Esophagus muscularis mucosa (tissue), 4 donors: ENCODE results near the gene PRKCG. TPM values are rescaled to one million over a fixed set of nuclear protein-coding genes. Genes with fewer than 3 reads are reported as not detected.

Source experiments
- DNase-seq: peaks from one replicate; pipeline ENCODE4 v3.0.0-alpha.2; 2017; ENCODE audit errors: extremely low spot score
- H3K27ac ChIP-seq, 4 donors: fragments of 200-600 bp; sonication (generic); replicated peaks in 1 of 4; 1 replicate in 3 of 4; 2 replicates in 1 of 4; pipeline ENCODE4 v1.5.1; 2016 to 2019; ENCODE audit warnings: mild to moderate bottlenecking in 1 of 4
- H3K27me3 ChIP-seq, 4 donors: fragments of 200-600 bp; sonication (generic); one replicate each; pipeline versions ENCODE4 v1.5.1 to v1.6.0; 2016 to 2019
- H3K36me3 ChIP-seq, 4 donors: fragments of 200-600 bp; sonication (generic); one replicate each; pipeline ENCODE4 v1.5.1; 2016 to 2019
- H3K4me1 ChIP-seq, 4 donors: fragments of 200-600 bp; sonication (generic); one replicate each; pipeline ENCODE4 v1.5.1; 2016 to 2019
- H3K4me3 ChIP-seq, 4 donors: fragments of 200-600 bp; sonication (generic); 1 replicate in 2 of 4; 2 replicates in 2 of 4; pipeline ENCODE4 v1.5.1; 2016 to 2019; ENCODE audit warnings: mild to moderate bottlenecking in 4 of 4, moderate library complexity in 1 of 4
- H3K9me3 ChIP-seq, 4 donors: fragments of 200-600 bp; sonication (generic); 1 replicate in 3 of 4; 2 replicates in 1 of 4; pipeline ENCODE4 v1.5.1; 2016 to 2019
- CTCF ChIP-seq, 3 experiments: fragments of 200-600 bp in 2 of 3; fragments of 450-650 bp in 1 of 3; sonication (generic) in 2 of 3; IDR thresholded peaks; one replicate each; pipeline ENCODE4 v1.5.1; 2017 to 2019; ENCODE audit warnings: antibody characterized with exemption in 3 of 3, mild to moderate bottlenecking in 2 of 3, moderate library complexity in 1 of 3
- EP300 ChIP-seq: sonication (generic); formaldehyde crosslinking; IDR thresholded peaks from one replicate; pipeline ENCODE4 v1.6.1; 2017; ENCODE audit warnings: antibody characterized with exemption
- POLR2A ChIP-seq: fragments of 450-650 bp; IDR thresholded peaks from one replicate; pipeline ENCODE4 v1.6.1; 2017; ENCODE audit warnings: antibody characterized with exemption, moderate library complexity, mild to moderate bottlenecking, low read depth
- POLR2AphosphoS5 ChIP-seq, 2 donors: sonication (generic); formaldehyde crosslinking; IDR thresholded peaks; one replicate each; pipeline ENCODE4 v1.6.1; 2017; ENCODE audit warnings: antibody characterized with exemption in 2 of 2
- WGBS: methylation state at CpG from one replicate; pipeline ENCODE4 v1.1.5; 2018; 5-methylcytosine and 5-hydroxymethylcytosine counted together
- intact Hi-C: fragments of 100-400 bp; cut with DNase I; formaldehyde crosslinking; loops from one replicate; pipeline ENCODE4 v1.15.1; 2023
- total RNA-seq, 4 donors: library from RNA; depleted of rRNA; stranded (reverse); fragments of >200 nt; gene quantifications; one replicate each; pipeline versions ENCODE4 v1.1.0 to v1.2.1, GENCODE V29; 2016

Gene PRKCG
- total RNA-seq, 4 donors from 2014 or later, result not detected

GRCh38 chr19:53894707-53895106, 12.7 kb downstream of the PRKCG start:
- peaks cover 2 to 13% (median 6%) of the 10 kb centered on the region in 4 donors for H3K4me1 ChIP-seq
- DNase-seq, result no peak
- no peaks in the 10 kb centered on the region for H3K36me3 ChIP-seq
- no peak overlapping the region for H3K27ac ChIP-seq
- no peak overlapping the region for H3K4me3 ChIP-seq
- H3K9me3 ChIP-seq, result no peaks in the 10 kb centered on the region
- peaks cover 0 to 100% (median 22%) of the 10 kb centered on the region in 4 donors for H3K27me3 ChIP-seq
- WGBS, result 82% methylated on average over 9 of the region's 9 CpGs
- TF ChIP-seq CTCF (IDR thresholded peaks at IDR 0.05), result no peak
- intact Hi-C loops, result no loop called here

- peaks cover 0 to 99% (median 20%) of the 10 kb centered on the region in 4 donors for H3K27me3 ChIP-seq
- 54% methylated on average over 4 of the region's 4 CpGs for WGBS
- no peaks in the 10 kb centered on the region for H3K36me3 ChIP-seq
- no peaks in the 10 kb centered on the region for H3K9me3 ChIP-seq
- no peak overlapping the region for H3K27ac ChIP-seq
- intact Hi-C loops, result no loop called here
- H3K4me1 ChIP-seq, result peaks cover 0 to 8% (median 1%) of the 10 kb centered on the region in 4 donors
- TF ChIP-seq CTCF (IDR thresholded peaks at IDR 0.05) (no peak), EP300 (no peak), POLR2A (no peak), POLR2AphosphoS5 (IDR thresholded peaks at IDR 0.05) (no peak)
- no peak for DNase-seq
- no peak overlapping the region for H3K4me3 ChIP-seq
Measured at GRCh38 chr19:53896682-53897081, 14.7 kb downstream of the PRKCG start.

GRCh38 chr19:53897459-53897858, 15.5 kb downstream of the PRKCG start:
- Histone ChIP-seq H3K9me3 (no peaks in the 10 kb centered on the region), H3K27me3 (peaks cover 0 to 99% (median 18%) of the 10 kb centered on the region in 4 donors), H3K27ac (no peak overlapping the region), H3K4me3 (no peak overlapping the region), H3K36me3 (no peaks in the 10 kb centered on the region), H3K4me1 (peaks cover 0 to 8% (median 1%) of the 10 kb centered on the region in 4 donors)
- TF ChIP-seq EP300 (no peak), CTCF (IDR thresholded peaks at IDR 0.05) (no peak), POLR2AphosphoS5 (IDR thresholded peaks at IDR 0.05) (no peak), POLR2A (no peak)
- no peak for DNase-seq
- 61% methylated on average over 4 of the region's 4 CpGs for WGBS
- intact Hi-C loops, result no loop called here

- intact Hi-C loops, result no loop called here
- Histone ChIP-seq H3K27me3 (peaks cover 0 to 99% (median 18%) of the 10 kb centered on the region in 4 donors), H3K9me3 (no peaks in the 10 kb centered on the region), H3K36me3 (no peaks in the 10 kb centered on the region), H3K4me3 (no peak overlapping the region), H3K27ac (no peak overlapping the region), H3K4me1 (peaks cover 0 to 8% (median 1%) of the 10 kb centered on the region in 4 donors)
- WGBS, result 16% methylated on average over 7 of the region's 16 CpGs
- TF ChIP-seq CTCF (IDR thresholded peaks at IDR 0.05) (no peak), EP300 (no peak), POLR2AphosphoS5 (IDR thresholded peaks at IDR 0.05) (no peak)
- DNase-seq, result no peak
Measured at GRCh38 chr19:53898166-53898565, 16.2 kb downstream of the PRKCG start.

- H3K4me1 ChIP-seq, result peaks cover 0 to 8% (median 1%) of the 10 kb centered on the region in 4 donors
- no peaks in the 10 kb centered on the region for H3K9me3 ChIP-seq
- H3K27ac ChIP-seq, result no peak overlapping the region
- DNase-seq, result no peak
- WGBS, result 3% methylated on average over 29 of the region's 42 CpGs
- no peak overlapping the region for H3K4me3 ChIP-seq
- TF ChIP-seq CTCF (IDR thresholded peaks at IDR 0.05) (no peak), POLR2A (no peak), POLR2AphosphoS5 (IDR thresholded peaks at IDR 0.05) (no peak), EP300 (no peak)
- H3K27me3 ChIP-seq, result peaks cover 0 to 99% (median 18%) of the 10 kb centered on the region in 4 donors
- no peaks in the 10 kb centered on the region for H3K36me3 ChIP-seq
- intact Hi-C loops, result no loop called here
Measured at GRCh38 chr19:53898636-53899341, 16.8 kb downstream of the PRKCG start.
